Endodermal cell (in vitro differentiated cells): ENCODE results near the gene OR10V1. TPM values are rescaled to one million over a fixed set of nuclear protein-coding genes. Genes with fewer than 3 reads are reported as not detected.

ENCODE experiments used
- DNase-seq: peaks from one replicate; pipeline ENCODE4 v3.0.0-alpha.2; 2017
- H3K27ac ChIP-seq: 2 replicates; pipeline ENCODE4 v1.5.1; 2013; ENCODE audit warnings: mild to moderate bottlenecking, low read depth, low read length, moderate library complexity
- H3K27me3 ChIP-seq: 2 replicates; pipeline ENCODE4 v1.6.1; 2013; ENCODE audit warnings: mild to moderate bottlenecking, low read length, moderate library complexity; ENCODE audit not compliant: insufficient read depth, control insufficient read depth, poor library complexity, severe bottlenecking
- H3K36me3 ChIP-seq: 2 replicates; pipeline ENCODE4 v1.7.0; 2013; ENCODE audit warnings: mild to moderate bottlenecking, low read length, moderate library complexity; ENCODE audit not compliant: control insufficient read depth, insufficient read depth
- H3K4me1 ChIP-seq: one replicate; pipeline ENCODE4 v1.7.0; 2013; ENCODE audit warnings: low read length; ENCODE audit not compliant: control insufficient read depth, insufficient read depth
- H3K4me3 ChIP-seq: 2 replicates; pipeline ENCODE4 v1.5.1; 2013; ENCODE audit warnings: mild to moderate bottlenecking, low read length, moderate library complexity
- H3K9ac ChIP-seq: 2 replicates; pipeline ENCODE4 v1.6.1; 2013; ENCODE audit warnings: mild to moderate bottlenecking, low read length, moderate library complexity; ENCODE audit not compliant: poor library complexity, severe bottlenecking; ENCODE audit errors: extremely low read depth
- H3K9me3 ChIP-seq: 2 replicates; pipeline ENCODE4 v1.6.1; 2013; ENCODE audit warnings: mild to moderate bottlenecking, low read length, moderate library complexity; ENCODE audit not compliant: control insufficient read depth
- H3K27ac Mint-ChIP-seq: 2 replicates; pipeline ENCODE4 v1.8.0; 2020; ENCODE audit warnings: mixed read lengths
- H3K27me3 Mint-ChIP-seq: 2 replicates; pipeline ENCODE4 v1.8.0; 2021; ENCODE audit warnings: mild to moderate bottlenecking, mixed read lengths; ENCODE audit not compliant: insufficient read depth
- H3K36me3 Mint-ChIP-seq: 2 replicates; pipeline ENCODE4 v1.8.0; 2020; ENCODE audit warnings: low read depth, mixed read lengths
- H3K4me1 Mint-ChIP-seq: 2 replicates; pipeline ENCODE4 v1.8.0; 2020; ENCODE audit warnings: mixed read lengths
- H3K4me3 Mint-ChIP-seq: 2 replicates; pipeline ENCODE4 v1.8.0; 2020; ENCODE audit warnings: mild to moderate bottlenecking, moderate library complexity, mixed read lengths
- H3K9me3 Mint-ChIP-seq: 2 replicates; pipeline ENCODE4 v1.8.0; 2020; ENCODE audit warnings: mild to moderate bottlenecking, mixed read lengths
- CTCF ChIP-seq: fragments of 200-600 bp; sonication (generic); conservative IDR thresholded peaks from 2 replicates; pipeline ENCODE4 v1.5.0; 2021; ENCODE audit warnings: antibody characterized with exemption, mild to moderate bottlenecking
- WGBS, 2 experiments: methylation state at CpG; one replicate each; pipeline versions ENCODE4 v1.1.5 to v1.1.7; 2013; ENCODE audit warnings: missing lambda C conversion rate in 2 of 2, mixed read lengths in 1 of 2; ENCODE audit not compliant: insufficient coverage in 1 of 2, insufficient read length in 1 of 2; 5-methylcytosine and 5-hydroxymethylcytosine counted together
- total RNA-seq, 2 donors: library from RNA; stranded (reverse); fragmentation: NEBNext Ultra II Directional in 1 of 2; extraction: Animal tissue kit (Norgen Biotek cat#: 25700) in 1 of 2; gene quantifications; 2 replicates in 1 of 2; 3 replicates in 1 of 2; pipeline ENCODE4 v1.2.1, GENCODE V29; 2021

The OR10V1 gene
- total RNA-seq, 2 donors from 2014 or later = not detected

GRCh38 chr11:59728154-59728553, 14.5 kb upstream of the OR10V1 start:
- no peak for TF ChIP-seq CTCF
- no peak overlapping the region for H3K27ac Mint-ChIP-seq
- H3K4me1 ChIP-seq = no peaks in the 10 kb centered on the region
- H3K27me3 ChIP-seq = no peaks in the 10 kb centered on the region
- H3K4me3 ChIP-seq = no peak overlapping the region
- H3K36me3 Mint-ChIP-seq = no peaks in the 10 kb centered on the region
- H3K4me1 Mint-ChIP-seq = no peaks in the 10 kb centered on the region
- 86 to 88% methylated on average over 3 of the region's 3 CpGs for WGBS, 2 experiments
- H3K9me3 Mint-ChIP-seq = no peaks in the 10 kb centered on the region
- H3K27ac ChIP-seq = no peak overlapping the region
- no peaks in the 10 kb centered on the region for H3K36me3 ChIP-seq
- H3K27me3 Mint-ChIP-seq = no peaks in the 10 kb centered on the region
- peaks cover under 1% of the 10 kb centered on the region for H3K9me3 ChIP-seq
- no peak overlapping the region for H3K9ac ChIP-seq
- no peak overlapping the region for H3K4me3 Mint-ChIP-seq
- no peak for DNase-seq

GRCh38 chr11:59727426-59727825, 13.8 kb upstream of the OR10V1 start:
- Mint-ChIP-seq H3K36me3 (no peaks in the 10 kb centered on the region), H3K4me1 (no peaks in the 10 kb centered on the region), H3K4me3 (no peak overlapping the region), H3K27me3 (no peaks in the 10 kb centered on the region), H3K27ac (no peak overlapping the region), H3K9me3 (no peaks in the 10 kb centered on the region)
- Histone ChIP-seq H3K4me3 (no peak overlapping the region), H3K27ac (no peak overlapping the region), H3K27me3 (no peaks in the 10 kb centered on the region), H3K4me1 (no peaks in the 10 kb centered on the region), H3K36me3 (no peaks in the 10 kb centered on the region), H3K9me3 (no peaks in the 10 kb centered on the region), H3K9ac (no peak overlapping the region)
- TF ChIP-seq CTCF = no peak
- 89% methylated on average over 1 of the region's 1 CpG; no CpG with 5 or more reads in 1 of the 2 experiments for WGBS, 2 experiments
- DNase-seq = no peak

GRCh38 chr11:59724066-59724465, 10.4 kb upstream of the OR10V1 start:
- no peak for TF ChIP-seq CTCF
- H3K27ac ChIP-seq = no peak overlapping the region

More at GRCh38 chr11:59724066-59724465, 10.4 kb upstream of the OR10V1 start:
- Mint-ChIP-seq H3K4me1 (no peaks in the 10 kb centered on the region), H3K36me3 (no peaks in the 10 kb centered on the region), H3K27me3 (peaks cover 2% of the 10 kb centered on the region), H3K27ac (no peak overlapping the region), H3K9me3 (no peaks in the 10 kb centered on the region), H3K4me3 (no peak overlapping the region)
- Histone ChIP-seq H3K4me1 (no peaks in the 10 kb centered on the region), H3K9me3 (no peaks in the 10 kb centered on the region), H3K36me3 (no peaks in the 10 kb centered on the region), H3K27me3 (peaks cover 16% of the 10 kb centered on the region), H3K9ac (no peak overlapping the region), H3K4me3 (no peak overlapping the region)
- DNase-seq = no peak
- 90 to 92% methylated on average over 2 to 3 of the region's 3 CpGs for WGBS, 2 experiments
